Panc1 (cell line): ENCODE data around the gene BLVRA.

Experiments used
- POLR2AphosphoS5 ChIP-seq: IDR thresholded peaks from 2 replicates; pipeline ENCODE4 v1.6.1; 2012; ENCODE audit warnings: mild to moderate bottlenecking, low read depth, low read length, moderate library complexity
- SIN3A ChIP-seq: IDR thresholded peaks from 2 replicates; pipeline ENCODE4 v1.6.1; 2012; ENCODE audit warnings: low read depth, mild to moderate bottlenecking, low read length, moderate library complexity, borderline replicate concordance; ENCODE audit not compliant: insufficient read depth
- TF ChIP-seq, protein P1 (sequence below): fragments of 450-650 bp; IDR thresholded peaks from 2 replicates; pipeline ENCODE4 v1.5.1; 2017; ENCODE audit warnings: mild to moderate bottlenecking
- TF ChIP-seq, protein P2 (sequence below), 2 experiments: IDR thresholded peaks; 2 replicates each; pipeline ENCODE4 v1.6.1; 2011 to 2012; ENCODE audit warnings: low read depth in 2 of 2, control low read depth in 1 of 2, low read length in 1 of 2, mild to moderate bottlenecking in 1 of 2, moderate library complexity in 1 of 2; ENCODE audit not compliant: insufficient read depth in 1 of 2

DNA sequence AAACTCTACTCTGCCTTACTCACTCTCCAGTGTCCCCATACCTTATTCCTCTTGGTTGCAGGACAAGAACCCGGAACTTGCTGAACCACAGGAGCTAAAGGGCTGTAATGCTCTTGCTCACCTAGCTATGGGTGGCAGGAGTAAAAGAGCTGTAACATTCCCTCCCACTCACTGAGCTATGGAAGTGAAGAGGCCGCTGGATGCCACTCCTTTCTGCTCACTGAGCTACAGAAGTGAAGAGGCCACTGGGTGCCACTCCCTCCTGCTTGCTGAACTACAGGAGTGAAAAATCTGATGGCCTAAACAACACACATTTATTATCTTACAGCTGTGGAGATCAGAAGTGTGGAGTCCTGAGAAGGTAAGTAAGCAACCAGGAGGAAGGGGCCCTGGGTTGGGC is 93.3 kb downstream of the BLVRA start:
- TF ChIP-seq, protein P1, sequence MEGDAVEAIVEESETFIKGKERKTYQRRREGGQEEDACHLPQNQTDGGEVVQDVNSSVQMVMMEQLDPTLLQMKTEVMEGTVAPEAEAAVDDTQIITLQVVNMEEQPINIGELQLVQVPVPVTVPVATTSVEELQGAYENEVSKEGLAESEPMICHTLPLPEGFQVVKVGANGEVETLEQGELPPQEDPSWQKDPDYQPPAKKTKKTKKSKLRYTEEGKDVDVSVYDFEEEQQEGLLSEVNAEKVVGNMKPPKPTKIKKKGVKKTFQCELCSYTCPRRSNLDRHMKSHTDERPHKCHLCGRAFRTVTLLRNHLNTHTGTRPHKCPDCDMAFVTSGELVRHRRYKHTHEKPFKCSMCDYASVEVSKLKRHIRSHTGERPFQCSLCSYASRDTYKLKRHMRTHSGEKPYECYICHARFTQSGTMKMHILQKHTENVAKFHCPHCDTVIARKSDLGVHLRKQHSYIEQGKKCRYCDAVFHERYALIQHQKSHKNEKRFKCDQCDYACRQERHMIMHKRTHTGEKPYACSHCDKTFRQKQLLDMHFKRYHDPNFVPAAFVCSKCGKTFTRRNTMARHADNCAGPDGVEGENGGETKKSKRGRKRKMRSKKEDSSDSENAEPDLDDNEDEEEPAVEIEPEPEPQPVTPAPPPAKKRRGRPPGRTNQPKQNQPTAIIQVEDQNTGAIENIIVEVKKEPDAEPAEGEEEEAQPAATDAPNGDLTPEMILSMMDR = no peak
- TF ChIP-seq SIN3A (no peak), POLR2AphosphoS5 (no peak)
- TF ChIP-seq, protein P2, sequence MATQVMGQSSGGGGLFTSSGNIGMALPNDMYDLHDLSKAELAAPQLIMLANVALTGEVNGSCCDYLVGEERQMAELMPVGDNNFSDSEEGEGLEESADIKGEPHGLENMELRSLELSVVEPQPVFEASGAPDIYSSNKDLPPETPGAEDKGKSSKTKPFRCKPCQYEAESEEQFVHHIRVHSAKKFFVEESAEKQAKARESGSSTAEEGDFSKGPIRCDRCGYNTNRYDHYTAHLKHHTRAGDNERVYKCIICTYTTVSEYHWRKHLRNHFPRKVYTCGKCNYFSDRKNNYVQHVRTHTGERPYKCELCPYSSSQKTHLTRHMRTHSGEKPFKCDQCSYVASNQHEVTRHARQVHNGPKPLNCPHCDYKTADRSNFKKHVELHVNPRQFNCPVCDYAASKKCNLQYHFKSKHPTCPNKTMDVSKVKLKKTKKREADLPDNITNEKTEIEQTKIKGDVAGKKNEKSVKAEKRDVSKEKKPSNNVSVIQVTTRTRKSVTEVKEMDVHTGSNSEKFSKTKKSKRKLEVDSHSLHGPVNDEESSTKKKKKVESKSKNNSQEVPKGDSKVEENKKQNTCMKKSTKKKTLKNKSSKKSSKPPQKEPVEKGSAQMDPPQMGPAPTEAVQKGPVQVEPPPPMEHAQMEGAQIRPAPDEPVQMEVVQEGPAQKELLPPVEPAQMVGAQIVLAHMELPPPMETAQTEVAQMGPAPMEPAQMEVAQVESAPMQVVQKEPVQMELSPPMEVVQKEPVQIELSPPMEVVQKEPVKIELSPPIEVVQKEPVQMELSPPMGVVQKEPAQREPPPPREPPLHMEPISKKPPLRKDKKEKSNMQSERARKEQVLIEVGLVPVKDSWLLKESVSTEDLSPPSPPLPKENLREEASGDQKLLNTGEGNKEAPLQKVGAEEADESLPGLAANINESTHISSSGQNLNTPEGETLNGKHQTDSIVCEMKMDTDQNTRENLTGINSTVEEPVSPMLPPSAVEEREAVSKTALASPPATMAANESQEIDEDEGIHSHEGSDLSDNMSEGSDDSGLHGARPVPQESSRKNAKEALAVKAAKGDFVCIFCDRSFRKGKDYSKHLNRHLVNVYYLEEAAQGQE (IDR thresholded peaks at IDR 0.05; ENCODE audit: insufficient read depth in 1 of 2, low read depth in 2 of 2, low read length in 1 of 2) = no peak
